Colonic mucosa (tissue), 4 donors: ENCODE data around the gene DOCK11. TPM values are rescaled to one million over a fixed set of nuclear protein-coding genes. Genes with fewer than 3 reads are reported as not detected.

Source experiments
- DNase-seq: peaks from one replicate; pipeline ENCODE4 v3.0.0-alpha.2; 2020
- H3K27ac ChIP-seq: fragments of 200-600 bp; one replicate; pipeline ENCODE4 v1.8.0; 2021
- H3K27me3 ChIP-seq: fragments of 200-600 bp; one replicate; pipeline ENCODE4 v1.8.0; 2021
- H3K36me3 ChIP-seq: fragments of 200-600 bp; one replicate; pipeline ENCODE4 v1.8.0; 2021
- H3K4me1 ChIP-seq: fragments of 200-600 bp; one replicate; pipeline ENCODE4 v1.8.0; 2021; ENCODE audit warnings: mild to moderate bottlenecking
- H3K4me3 ChIP-seq: fragments of 200-600 bp; one replicate; pipeline ENCODE4 v1.8.0; 2021
- H3K9ac ChIP-seq, 2 donors: one replicate each; pipeline ENCODE4 v1.7.0; 2013; ENCODE audit warnings: control low read depth in 2 of 2, low read depth in 2 of 2, low read length in 2 of 2
- H3K9me3 ChIP-seq: fragments of 200-600 bp; one replicate; pipeline ENCODE4 v1.8.0; 2021
- CTCF ChIP-seq: fragments of 200-600 bp; IDR thresholded peaks from one replicate; pipeline ENCODE4 v1.8.0; 2022; ENCODE audit warnings: antibody characterized with exemption, mild to moderate bottlenecking
- intact Hi-C: fragments of 100-400 bp; cut with DNase I; formaldehyde crosslinking; loops from one replicate; pipeline ENCODE4 v1.14.1; 2022
- total RNA-seq, 2 donors: library from RNA; stranded (reverse); fragmentation: NEBNext Ultra II Directional in 1 of 2; extraction: Animal tissue kit (Norgen Biotek cat#: 25700) in 1 of 2; gene quantifications; one replicate each; pipeline ENCODE4 v1.2.1, GENCODE V29; 2021
- donor health status: healthy.
- donor health status: DM: no; HTN: no; CAD: no.
- donor health status: DM: no; HTN: no; CAD: no.

The DOCK11 gene
- 1 to 10 TPM; 3.3 to 8.7 TPM for total RNA-seq

- peaks cover 4% of the 10 kb centered on the region for H3K27me3 ChIP-seq
Observed at GRCh38 chrX:118495061-118495921, at the start of gene DOCK11. Gene DOCK11 (plus strand): TSS chrX:118495815. CDS start chrX:118495972, 157 bp downstream.

GRCh38 chrX:118448273-118448783 is 47.3 kb upstream of the DOCK11 start:
- TF ChIP-seq CTCF, result no peak
- intact Hi-C loops, result no loop called here

More at GRCh38 chrX:118495061-118495921, at the start of gene DOCK11:
- H3K4me3 ChIP-seq, result peak within 1 kb of the TSS; percentile 56
- TF ChIP-seq CTCF, result no peak
- no peaks in the 10 kb centered on the region for H3K4me1 ChIP-seq
- H3K27ac ChIP-seq, result peak within 1 kb of the TSS; percentile 79
- DNase-seq, result peak; percentile 71
- H3K9me3 ChIP-seq, result no peaks in the 10 kb centered on the region
- H3K9ac ChIP-seq, result peak within 1 kb of the TSS; percentile 61 to 72
- H3K36me3 ChIP-seq, result no peaks in the 10 kb centered on the region
- intact Hi-C loops, result no loop called here

GRCh38 chrX:118455013-118455412 is 40.6 kb upstream of the DOCK11 start:
- Histone ChIP-seq H3K27me3 (no peaks in the 10 kb centered on the region), H3K4me3 (no peak overlapping the region), H3K9me3 (no peaks in the 10 kb centered on the region), H3K36me3 (no peaks in the 10 kb centered on the region), H3K4me1 (no peaks in the 10 kb centered on the region), H3K27ac (no peak overlapping the region), H3K9ac (no peak overlapping the region)
- DNase-seq, result no peak
- no peak for TF ChIP-seq CTCF
- intact Hi-C loops, result loop anchor here (10.0 kb wide), 1 partner anchor 150 kb away; no protein-coding TSS in a partner anchor

More at GRCh38 chrX:118448273-118448783, 47.3 kb upstream of the DOCK11 start:
- H3K36me3 ChIP-seq, result no peaks in the 10 kb centered on the region
- no peak for DNase-seq
- no peaks in the 10 kb centered on the region for H3K27me3 ChIP-seq
- H3K9ac ChIP-seq, result no peak overlapping the region
- H3K9me3 ChIP-seq, result no peaks in the 10 kb centered on the region
- no peak overlapping the region for H3K27ac ChIP-seq
- H3K4me1 ChIP-seq, result no peaks in the 10 kb centered on the region
- H3K4me3 ChIP-seq, result no peak overlapping the region

GRCh38 chrX:118459494-118459893 is 36.1 kb upstream of the DOCK11 start:
- intact Hi-C loops, result loop anchor here (10.0 kb wide), 1 partner anchor 145 kb away; no protein-coding TSS in a partner anchor
- H3K27me3 ChIP-seq, result no peaks in the 10 kb centered on the region
- no peaks in the 10 kb centered on the region for H3K9me3 ChIP-seq
- no peak for DNase-seq
- peak; percentile 13 for TF ChIP-seq CTCF
- no peak overlapping the region for H3K27ac ChIP-seq
- no peak overlapping the region for H3K9ac ChIP-seq
- H3K36me3 ChIP-seq, result no peaks in the 10 kb centered on the region
- H3K4me3 ChIP-seq, result no peak overlapping the region
- no peaks in the 10 kb centered on the region for H3K4me1 ChIP-seq

- no peaks in the 10 kb centered on the region for H3K4me1 ChIP-seq
- H3K9ac ChIP-seq, result no peak overlapping the region
- intact Hi-C loops, result no loop called here
- no peaks in the 10 kb centered on the region for H3K9me3 ChIP-seq
- no peak overlapping the region for H3K4me3 ChIP-seq
- DNase-seq, result no peak
- no peak overlapping the region for H3K27ac ChIP-seq
- no peaks in the 10 kb centered on the region for H3K36me3 ChIP-seq
- TF ChIP-seq CTCF, result no peak
- no peaks in the 10 kb centered on the region for H3K27me3 ChIP-seq
Observed at GRCh38 chrX:118464501-118464900, 31.1 kb upstream of the DOCK11 start.
